ENCODE measurements around the gene TAAR8.
"Not testable (repeated sequence)": the region's sequence is repeated elsewhere in the genome, so short reads cannot be mapped to it uniquely, and the experiment has no call there.

The TAAR8 gene

DNA sequence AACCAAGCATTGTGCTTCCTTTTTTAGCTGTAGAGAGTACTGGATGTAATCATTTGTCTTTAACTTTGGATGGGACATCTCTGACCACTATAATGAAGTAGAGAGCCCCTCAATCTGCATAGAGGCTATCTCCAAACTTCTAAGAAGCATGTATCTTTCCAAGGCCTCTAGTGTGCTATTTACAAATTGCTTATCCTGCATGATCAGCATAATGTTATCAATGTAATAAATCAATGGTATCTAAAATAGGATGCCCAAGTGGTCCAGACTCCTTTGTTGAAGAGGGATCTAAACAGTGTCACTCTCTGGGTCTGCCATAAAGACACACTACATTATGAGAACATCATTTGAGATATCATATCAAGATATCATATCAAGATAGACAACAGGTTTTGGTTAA is 7.6 kb upstream of the TAAR8 start:
- no peak for DNase-seq (ENCODE audit: low spot score)

DNA sequence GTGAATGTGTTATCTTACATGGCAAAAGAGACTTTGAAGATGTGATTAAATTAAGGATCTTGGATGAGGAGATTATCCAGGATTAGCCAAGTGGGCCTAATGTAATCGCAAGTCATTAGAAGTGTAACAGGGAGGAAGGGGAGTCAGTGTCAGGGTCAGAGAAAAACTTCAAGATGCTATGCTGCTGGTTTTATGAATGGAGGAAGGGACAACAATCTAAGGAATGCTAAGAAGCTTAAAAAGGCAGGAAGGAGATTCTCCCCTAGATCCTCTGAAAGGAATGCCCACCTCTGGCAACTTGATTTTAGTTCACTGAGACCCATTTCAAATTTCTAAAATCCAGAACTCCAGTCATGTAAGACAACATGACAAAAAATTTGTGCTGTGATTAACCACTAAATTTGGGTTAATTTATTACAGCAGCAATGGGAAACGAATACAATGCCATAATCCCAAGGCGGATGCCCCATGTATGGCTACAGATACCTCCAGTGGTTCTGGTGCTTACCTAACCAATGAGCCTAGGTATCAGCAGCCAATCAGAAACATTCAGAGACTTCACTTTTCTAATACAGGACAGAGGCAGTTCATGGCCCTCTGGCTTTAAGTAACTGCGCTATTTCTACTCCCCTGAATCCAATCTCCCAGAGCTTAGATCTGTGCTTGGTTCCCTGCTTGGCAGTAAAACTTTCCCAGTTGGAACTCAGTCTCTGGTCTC is 3.6 kb upstream of the TAAR8 start:
- DNase-seq (ENCODE audit: low spot score), result no peak

DNA sequence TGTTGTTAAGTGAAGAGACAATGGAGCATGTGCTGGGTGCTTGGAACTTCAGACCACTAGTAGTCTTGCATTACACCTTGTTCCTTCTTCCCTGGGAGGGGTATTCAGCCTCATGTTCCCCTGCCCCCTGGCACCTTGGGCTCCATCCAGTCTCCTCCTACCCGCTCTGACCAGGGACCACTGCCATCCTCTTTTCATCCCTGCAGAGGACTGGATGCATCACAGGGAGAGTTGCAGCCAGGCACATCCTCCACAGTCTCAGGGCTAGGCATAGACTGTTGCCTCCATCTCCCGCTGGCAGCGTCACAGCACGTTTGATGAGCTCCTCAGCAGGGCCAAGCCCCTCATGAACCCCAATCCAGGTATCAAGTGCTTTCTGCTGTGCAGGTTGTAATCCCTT is 1.3 kb upstream of the TAAR8 start:
- no peak for DNase-seq (ENCODE audit: low spot score)

DNA sequence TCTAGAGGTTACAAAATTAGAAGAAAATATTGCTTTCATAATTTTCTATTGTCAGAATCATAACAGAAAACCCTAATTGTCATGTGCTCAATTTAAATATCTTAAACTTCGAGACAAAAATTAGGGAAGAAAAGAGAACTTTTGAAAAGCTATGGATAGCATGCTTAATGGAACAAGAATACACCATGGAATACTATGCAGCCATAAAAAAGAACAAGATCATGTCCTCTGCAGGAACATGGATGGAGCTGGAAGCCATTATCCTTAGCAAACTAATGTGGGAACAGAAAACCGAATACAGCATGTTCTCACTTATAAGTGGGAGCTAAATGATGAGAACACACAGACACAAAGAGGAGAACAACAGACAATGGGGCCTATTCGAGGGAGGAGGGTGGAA is 7.6 kb downstream of the TAAR8 start:
- DNase-seq (ENCODE audit: low spot score), result not testable (repeated sequence)

DNA sequence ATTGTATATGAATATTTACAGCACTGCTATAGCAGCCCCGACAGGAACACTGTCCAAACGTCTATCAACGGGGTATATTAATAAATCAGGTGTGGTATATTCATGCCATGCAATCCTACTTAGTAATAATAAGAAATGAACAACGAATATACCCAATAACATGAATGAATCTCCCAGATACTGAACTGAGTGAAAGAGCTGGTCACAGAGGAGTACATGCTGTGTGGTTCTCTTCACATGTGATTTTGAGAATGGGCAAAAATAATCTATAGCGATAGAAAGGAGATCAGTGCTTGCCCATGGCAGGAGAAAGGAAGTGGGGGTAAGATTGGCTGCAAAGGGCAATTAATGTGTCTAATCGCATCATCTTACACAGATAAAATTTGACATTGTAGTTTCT is 13.9 kb downstream of the TAAR8 start:
- DNase-seq (ENCODE audit: low spot score), result no peak

DNA sequence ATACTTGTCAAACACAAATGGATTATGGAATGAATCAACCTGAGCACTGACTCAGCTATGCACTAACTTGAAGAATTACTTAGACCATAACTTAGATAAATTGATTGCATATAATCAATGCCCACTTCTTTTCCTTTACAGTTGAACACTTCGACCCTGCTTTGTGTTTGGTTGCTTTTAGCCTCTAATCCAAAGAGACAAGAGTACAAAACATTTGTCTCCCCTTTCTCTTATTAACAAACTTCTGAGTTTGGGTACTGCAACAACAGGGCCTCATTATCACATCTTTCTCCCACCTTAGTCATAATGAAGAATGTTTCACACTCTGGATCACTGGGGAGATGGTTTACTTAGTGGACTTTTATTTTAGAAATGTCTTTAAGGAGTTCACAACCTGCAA is 15.1 kb downstream of the TAAR8 start:
- no peak for DNase-seq (ENCODE audit: low spot score)

DNA sequence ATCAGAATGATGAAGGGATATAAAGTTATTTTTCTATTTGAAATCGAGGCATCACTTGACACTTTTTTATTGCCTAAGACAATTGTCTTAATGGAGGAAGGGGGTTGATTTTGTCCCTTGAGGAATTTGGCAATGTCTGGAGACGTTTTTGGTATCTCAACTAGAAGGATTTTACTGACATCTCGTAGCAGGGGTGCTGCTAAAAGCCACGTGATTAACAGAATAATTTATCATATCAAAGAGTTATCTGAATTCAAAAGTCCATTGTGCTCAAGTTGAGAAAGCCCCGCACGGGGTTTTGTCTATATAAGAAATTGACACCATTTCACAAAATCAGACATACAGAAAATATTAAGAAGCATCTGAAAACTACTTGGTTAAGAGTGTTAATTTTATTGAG is 16.1 kb downstream of the TAAR8 start:
- DNase-seq (ENCODE audit: low spot score), result no peak

DNA sequence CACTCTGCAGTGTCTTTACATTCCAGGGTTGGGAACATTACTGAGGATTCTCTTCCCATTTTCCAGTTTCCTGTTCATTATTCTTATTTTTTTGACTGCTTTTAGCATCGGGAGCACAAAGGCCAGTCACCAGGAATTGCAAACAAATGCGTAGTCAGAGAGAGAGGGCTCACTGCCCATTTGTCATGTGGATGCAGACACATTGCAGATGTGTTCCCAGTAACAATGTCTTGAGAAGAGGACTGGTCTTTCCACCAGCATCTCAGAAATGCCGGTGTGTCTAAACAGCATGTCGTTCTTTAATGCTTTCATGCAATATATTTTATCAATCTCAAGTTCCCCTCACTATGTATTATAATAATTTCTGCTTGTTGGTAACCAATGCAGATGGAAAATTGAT is 16.7 kb downstream of the TAAR8 start:
- DNase-seq (ENCODE audit: low spot score), result no peak

DNA sequence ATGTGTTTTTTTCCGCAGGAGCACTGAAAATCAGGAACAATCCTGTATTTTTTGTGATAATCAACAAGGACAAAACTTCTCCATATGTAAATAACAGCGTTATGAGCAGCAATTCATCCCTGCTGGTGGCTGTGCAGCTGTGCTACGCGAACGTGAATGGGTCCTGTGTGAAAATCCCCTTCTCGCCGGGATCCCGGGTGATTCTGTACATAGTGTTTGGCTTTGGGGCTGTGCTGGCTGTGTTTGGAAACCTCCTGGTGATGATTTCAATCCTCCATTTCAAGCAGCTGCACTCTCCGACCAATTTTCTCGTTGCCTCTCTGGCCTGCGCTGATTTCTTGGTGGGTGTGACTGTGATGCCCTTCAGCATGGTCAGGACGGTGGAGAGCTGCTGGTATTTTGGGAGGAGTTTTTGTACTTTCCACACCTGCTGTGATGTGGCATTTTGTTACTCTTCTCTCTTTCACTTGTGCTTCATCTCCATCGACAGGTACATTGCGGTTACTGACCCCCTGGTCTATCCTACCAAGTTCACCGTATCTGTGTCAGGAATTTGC is 17.8 kb downstream of the TAAR8 start, which contains the start of gene TAAR6:
TAAR6 (plus strand) TSS at position 102 of the 557 bp plus-strand sequence; CDS start at position 102, 0 bp downstream.
- no peak for DNase-seq (ENCODE audit: low spot score)

DNA sequence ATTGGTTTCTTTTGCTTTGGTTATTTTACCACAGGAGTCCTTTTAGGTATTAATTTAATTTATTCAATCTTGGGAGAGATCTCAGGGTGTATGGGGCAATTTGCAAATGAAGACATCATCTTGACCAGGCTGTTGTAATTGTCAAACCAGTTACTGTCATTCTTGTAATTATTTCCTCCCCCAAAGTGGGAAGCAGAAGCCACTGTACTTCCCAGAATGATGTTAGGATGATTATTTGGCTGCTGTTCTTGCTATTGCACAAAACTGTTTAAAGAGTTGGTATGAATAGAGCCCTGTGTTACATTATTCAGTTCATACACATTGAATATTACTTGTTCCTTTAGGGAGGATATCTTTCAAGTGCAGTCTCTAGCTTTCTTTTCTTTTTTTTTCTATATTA is 19.3 kb downstream of the TAAR8 start:
- DNase-seq (ENCODE audit: low spot score), result no peak

DNA sequence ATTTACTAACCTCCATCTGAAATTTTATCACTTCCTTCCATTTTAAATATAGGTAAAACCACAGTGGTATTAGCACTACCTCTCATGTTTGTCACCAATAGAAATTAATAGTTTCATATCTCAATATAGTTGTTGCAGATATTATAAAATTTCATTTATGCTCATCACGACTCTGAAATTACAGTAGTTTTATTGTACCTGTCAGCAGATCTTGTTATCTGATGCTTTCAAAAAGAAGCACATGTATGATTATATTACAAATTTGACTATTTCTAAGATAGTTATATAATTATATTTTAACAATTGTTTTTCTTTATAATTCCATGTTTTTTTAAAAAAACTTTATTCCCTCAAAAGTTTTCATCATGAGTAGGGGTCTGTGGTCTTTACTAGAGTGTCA is 32.2 kb downstream of the TAAR8 start:
- no peak for DNase-seq (ENCODE audit: low spot score)

DNA sequence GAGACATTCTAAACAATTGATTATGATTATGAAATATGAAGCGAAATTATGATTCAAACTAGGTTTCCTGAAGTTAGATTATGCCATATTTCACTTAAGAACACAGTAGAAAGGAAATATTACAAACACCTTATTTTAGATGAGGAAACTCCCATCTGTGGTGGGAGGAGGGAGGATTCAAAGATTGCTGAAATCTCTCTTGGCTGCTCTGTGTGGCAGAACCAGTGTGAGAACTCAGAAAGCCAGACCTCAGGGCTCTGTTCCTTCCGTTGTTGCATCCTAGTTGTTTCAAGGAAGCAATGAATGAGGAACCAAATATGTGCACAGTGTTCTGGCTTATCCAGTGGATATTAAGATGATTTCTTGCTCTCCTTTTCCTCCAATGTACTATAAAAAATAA is 35.0 kb downstream of the TAAR8 start:
- DNase-seq (ENCODE audit: low spot score), result no peak

DNA sequence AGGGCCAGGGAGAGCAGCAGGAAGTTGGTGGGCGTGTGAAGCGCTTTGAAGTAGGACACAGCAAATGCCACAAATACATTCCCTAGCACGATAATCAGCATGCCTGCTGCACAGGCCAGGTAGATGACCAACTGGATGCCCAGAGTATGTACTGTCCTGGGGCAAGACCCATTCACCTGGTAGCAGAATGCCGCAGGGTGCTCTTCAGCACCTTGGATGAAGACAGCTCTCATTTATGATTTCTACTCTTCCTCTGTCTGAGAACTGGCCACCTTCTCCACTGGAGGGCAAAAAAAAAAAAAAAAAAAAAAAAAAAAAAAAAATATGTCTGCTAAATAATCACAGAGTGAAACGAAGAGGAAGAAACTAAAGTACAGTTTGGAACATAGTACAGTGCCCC is 37.0 kb downstream of the TAAR8 start, which contains the start of gene TAAR5:
TAAR5 (minus strand) TSS at position 288 of the 400 bp plus-strand sequence; CDS start at position 233, 55 bp downstream.
- no peak for DNase-seq (ENCODE audit: low spot score)

DNA sequence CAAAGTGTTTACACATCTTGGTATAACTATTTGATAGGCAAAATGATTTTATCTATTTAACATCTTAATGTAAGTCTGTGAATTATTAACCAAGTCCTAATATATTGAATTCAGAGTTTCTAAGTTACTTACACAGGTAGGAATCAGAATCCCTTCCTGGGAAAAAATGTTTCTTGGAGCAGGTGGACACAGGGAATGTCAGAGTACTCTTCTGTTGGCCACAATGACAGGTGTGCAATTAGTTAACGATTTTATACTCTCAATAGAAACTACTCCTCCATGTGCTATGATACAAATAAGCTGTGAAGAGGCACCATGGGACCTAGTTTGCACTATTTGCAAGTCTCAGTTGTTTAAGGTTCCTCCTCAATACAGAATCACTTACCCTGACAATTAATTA is 37.9 kb downstream of the TAAR8 start:
- DNase-seq (ENCODE audit: low spot score), result no peak

DNA sequence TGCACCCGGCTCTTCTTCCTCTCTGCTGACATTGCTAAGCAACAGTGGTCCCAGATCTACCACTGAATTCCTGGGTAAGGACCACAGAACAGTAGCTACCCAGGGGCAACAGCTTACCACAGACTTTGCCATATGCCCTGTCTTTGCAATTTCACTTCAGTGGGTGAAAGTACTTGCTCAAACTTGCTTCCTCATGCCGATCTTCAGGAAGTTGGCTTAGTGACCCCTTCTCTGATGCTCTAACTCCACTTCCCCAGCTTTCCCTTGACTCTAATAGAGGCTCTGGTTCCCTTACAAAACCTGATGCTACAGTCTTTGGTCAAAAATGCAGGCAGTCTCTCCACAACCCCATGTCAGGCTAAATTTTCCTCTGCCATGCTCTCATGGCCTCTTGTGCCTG is 40.4 kb downstream of the TAAR8 start:
- DNase-seq (ENCODE audit: low spot score), result no peak

DNA sequence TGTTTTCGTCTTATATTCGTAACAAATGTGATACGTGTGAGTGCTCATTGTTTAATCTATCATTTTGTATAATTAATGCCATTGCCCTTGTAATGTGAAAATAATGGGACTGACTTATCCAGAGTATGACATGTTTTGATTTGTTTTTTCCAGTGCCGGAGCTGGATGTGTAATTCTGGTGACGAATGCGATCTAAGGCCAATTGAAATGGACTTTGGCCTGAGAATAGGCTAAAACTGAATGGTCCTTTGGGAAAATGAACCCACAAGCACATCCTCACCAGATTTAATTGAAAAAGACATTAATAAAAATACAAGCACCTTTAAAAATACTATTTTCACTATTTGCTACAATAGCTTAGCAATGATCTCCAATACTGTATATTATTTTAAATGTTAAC is 43.7 kb downstream of the TAAR8 start:
- DNase-seq (ENCODE audit: low spot score), result no peak

DNA sequence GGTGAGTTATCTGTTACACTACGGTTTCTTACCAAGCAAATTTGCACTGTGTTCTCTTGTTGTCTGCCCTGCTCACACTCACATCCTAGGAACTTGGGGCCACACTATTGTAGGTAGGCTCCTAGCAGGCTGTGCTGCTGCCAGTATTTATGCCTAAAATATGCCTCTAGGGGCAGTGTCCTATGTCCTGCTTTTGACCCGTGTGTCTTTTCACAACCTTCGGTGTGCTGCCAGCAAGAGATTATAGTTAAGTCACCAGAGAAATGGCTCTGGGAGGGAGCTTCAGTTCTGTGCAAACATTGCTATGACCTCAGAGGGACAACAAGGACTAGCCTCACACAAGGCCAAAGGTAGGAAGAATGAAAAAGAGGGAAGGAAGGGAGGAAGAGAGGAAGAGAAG is 46.0 kb downstream of the TAAR8 start:
- peak; percentile 63 for DNase-seq (ENCODE audit: low spot score)

DNA sequence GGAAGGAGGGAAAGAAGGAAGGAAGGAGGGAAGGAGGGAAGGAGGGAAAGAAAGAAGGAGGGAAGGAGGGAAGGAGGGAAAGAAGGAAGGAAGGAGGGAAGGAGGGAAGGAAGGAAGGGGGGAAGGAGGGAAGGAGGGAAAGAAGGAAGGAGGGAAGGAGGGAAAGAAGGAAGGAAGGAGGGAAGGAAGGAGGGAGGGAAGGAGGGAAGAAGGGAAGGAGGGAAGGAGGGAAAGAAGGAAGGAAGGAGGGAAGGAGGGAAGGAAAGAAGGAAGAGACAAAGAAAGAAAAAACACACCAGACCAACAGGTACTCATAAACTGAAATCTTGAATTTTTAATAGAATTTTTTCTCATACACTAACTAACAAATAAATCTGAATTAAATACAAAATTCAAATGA is 48.4 kb downstream of the TAAR8 start:
- DNase-seq (ENCODE audit: low spot score), result not testable (repeated sequence)

All from NAMALWA (cell line).